ENCODE results near the gene SLC25A33.

DNA sequence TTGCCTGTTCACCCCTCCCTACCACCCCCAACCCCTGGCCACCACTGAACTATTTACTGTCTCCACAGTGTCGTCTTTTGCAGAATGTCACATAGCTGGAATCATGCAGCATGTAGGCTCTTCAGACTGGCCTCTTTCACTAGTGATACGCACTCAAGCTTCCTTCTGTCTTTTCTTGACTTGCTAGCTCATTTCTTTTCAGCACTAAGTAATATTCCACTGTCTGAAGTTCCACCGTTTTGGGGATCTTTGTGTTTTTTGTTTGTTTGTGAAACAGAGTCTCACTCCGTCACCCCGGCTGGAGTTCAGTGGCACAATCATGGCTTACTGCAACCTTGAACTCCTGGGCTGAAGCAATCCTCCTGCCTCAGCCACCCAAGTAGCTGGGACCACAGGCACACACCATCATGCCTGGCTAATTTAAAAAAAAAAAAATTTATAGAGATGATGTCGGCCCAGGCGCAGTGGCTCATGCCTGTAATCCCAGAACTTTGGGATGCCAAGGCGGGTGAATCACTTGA, 43.4 kb upstream of the SLC25A33 start:
- TF ChIP-seq, protein P1, sequence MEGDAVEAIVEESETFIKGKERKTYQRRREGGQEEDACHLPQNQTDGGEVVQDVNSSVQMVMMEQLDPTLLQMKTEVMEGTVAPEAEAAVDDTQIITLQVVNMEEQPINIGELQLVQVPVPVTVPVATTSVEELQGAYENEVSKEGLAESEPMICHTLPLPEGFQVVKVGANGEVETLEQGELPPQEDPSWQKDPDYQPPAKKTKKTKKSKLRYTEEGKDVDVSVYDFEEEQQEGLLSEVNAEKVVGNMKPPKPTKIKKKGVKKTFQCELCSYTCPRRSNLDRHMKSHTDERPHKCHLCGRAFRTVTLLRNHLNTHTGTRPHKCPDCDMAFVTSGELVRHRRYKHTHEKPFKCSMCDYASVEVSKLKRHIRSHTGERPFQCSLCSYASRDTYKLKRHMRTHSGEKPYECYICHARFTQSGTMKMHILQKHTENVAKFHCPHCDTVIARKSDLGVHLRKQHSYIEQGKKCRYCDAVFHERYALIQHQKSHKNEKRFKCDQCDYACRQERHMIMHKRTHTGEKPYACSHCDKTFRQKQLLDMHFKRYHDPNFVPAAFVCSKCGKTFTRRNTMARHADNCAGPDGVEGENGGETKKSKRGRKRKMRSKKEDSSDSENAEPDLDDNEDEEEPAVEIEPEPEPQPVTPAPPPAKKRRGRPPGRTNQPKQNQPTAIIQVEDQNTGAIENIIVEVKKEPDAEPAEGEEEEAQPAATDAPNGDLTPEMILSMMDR (IDR thresholded peaks at IDR 0.05; ENCODE audit: poor library complexity, severe bottlenecking) = no peak
- TF ChIP-seq POLR2AphosphoS5 (IDR thresholded peaks at IDR 0.05) (no peak), SMC3 (conservative IDR thresholded peaks at IDR 0.05; ENCODE audit: poor library complexity) (no peak), EZH2 (IDR thresholded peaks at IDR 0.05; ENCODE audit: borderline replicate concordance, insufficient read depth, low read length, poor library complexity, severe bottlenecking) (no peak), RAD21 (conservative IDR thresholded peaks at IDR 0.05) (no peak), EP300 (conservative IDR thresholded peaks at IDR 0.05; ENCODE audit: poor library complexity, severe bottlenecking) (no peak), TAF1 (IDR thresholded peaks at IDR 0.05; ENCODE audit: low read depth) (no peak)
- TF ChIP-seq, protein P2, sequence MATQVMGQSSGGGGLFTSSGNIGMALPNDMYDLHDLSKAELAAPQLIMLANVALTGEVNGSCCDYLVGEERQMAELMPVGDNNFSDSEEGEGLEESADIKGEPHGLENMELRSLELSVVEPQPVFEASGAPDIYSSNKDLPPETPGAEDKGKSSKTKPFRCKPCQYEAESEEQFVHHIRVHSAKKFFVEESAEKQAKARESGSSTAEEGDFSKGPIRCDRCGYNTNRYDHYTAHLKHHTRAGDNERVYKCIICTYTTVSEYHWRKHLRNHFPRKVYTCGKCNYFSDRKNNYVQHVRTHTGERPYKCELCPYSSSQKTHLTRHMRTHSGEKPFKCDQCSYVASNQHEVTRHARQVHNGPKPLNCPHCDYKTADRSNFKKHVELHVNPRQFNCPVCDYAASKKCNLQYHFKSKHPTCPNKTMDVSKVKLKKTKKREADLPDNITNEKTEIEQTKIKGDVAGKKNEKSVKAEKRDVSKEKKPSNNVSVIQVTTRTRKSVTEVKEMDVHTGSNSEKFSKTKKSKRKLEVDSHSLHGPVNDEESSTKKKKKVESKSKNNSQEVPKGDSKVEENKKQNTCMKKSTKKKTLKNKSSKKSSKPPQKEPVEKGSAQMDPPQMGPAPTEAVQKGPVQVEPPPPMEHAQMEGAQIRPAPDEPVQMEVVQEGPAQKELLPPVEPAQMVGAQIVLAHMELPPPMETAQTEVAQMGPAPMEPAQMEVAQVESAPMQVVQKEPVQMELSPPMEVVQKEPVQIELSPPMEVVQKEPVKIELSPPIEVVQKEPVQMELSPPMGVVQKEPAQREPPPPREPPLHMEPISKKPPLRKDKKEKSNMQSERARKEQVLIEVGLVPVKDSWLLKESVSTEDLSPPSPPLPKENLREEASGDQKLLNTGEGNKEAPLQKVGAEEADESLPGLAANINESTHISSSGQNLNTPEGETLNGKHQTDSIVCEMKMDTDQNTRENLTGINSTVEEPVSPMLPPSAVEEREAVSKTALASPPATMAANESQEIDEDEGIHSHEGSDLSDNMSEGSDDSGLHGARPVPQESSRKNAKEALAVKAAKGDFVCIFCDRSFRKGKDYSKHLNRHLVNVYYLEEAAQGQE (IDR thresholded peaks at IDR 0.05; ENCODE audit: borderline replicate concordance) = no peak

All from neural cell (in vitro differentiated cells).